Inflammatory macrophage (primary cell): ENCODE data around the gene TBL1XR1.
"Not testable (repeated sequence)": the region's sequence is repeated elsewhere in the genome, so short reads cannot be mapped to it uniquely, and the experiment has no call there.

ENCODE experiments used
- DNase-seq, 2 donors: peaks; one replicate each; pipeline ENCODE4 v3.0.0-alpha.2; 2020 to 2022

Gene TBL1XR1

DNA sequence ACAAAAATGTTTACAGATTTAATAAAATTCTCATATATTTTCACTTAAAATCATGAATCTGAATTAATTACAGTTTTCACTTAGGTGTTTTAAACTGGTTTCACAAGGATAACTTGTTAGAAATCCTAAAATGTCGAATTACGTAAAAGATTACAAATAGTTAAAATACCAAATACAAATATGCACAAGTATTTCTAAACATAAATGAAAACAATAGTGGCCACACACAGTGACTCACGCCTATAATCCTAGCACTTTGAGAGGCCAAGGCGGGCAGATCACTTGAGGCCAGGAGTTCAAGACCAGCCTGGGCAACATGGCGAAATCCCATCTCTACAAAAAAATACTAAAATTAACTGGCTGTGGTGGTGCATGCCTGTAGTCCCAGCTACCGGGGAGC lies 10.9 kb upstream of the TBL1XR1 start:
- DNase-seq = no peak

DNA sequence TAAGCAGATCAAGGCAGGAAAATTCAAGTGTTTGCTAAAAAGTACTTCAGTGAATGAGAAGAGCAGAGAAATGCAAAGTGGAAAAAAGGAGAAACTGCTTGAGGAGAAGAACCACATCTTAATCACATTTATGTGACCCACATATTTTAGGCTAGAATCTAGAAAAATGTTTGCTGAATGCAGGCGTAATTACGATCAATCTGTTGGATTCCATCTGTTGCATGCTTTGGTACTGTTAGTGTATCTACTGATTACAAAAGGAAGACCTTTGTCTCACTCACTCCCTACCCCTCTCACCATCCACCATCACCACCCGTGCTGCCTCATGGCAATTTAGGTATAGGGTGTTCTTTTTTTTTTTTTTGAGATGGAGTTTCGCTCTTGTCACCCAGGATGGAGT lies 9.7 kb upstream of the TBL1XR1 start:
- no peak for DNase-seq

DNA sequence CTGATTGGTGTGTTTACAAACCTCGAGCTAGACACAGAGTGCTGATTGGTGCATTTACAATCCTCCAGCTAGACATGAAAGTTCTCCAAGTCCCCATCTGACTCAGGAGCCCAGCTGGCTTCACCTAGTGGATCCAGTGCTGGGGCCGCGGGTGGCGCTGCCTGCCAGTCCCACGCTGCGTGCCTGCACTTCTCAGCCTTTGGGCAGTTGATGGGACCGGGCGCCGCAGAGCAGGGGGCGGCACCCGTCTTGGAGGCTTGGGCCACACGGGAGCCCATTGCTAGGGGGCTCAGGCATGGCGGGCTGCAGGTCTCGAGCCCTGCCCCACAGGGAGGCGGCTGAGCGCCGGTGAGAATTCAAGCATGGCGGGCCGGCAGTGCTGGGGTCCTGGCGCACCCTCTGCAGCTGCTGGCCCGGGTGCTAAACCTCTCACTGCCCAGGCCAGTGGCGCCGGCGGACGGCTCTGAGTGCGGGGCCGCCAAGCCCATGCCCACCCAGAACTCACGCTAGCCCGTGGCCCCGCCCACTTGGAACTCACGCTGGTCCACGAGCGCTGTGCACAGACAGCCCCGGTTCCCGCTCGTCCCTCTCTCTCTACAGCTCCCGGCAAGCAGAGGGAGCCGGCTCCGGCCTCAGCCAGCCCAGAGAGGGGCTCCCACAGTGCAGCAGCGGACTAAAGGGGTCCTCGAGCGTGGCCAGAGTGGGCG lies 6.6 kb upstream of the TBL1XR1 start:
- no peak for DNase-seq

DNA sequence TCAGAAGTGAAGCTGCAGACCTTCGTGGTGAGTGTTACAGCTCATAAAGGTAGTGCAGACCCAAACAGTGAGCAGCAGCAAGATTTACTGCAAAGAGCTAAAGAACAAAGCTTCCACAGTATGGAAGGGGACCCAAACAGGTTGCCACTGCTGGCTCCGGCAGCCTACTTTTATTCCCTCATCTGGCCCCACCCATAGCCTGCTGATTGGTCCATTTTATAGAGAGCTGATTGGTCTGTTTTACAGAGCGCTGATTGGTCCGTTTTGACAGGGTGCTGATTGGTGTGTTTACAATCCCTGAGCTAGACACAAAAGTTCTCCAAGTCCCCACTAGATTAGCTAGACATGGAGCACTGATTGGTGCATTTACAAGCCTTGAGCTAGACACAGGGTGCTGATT lies 5.7 kb upstream of the TBL1XR1 start:
- DNase-seq = not testable (repeated sequence)

DNA sequence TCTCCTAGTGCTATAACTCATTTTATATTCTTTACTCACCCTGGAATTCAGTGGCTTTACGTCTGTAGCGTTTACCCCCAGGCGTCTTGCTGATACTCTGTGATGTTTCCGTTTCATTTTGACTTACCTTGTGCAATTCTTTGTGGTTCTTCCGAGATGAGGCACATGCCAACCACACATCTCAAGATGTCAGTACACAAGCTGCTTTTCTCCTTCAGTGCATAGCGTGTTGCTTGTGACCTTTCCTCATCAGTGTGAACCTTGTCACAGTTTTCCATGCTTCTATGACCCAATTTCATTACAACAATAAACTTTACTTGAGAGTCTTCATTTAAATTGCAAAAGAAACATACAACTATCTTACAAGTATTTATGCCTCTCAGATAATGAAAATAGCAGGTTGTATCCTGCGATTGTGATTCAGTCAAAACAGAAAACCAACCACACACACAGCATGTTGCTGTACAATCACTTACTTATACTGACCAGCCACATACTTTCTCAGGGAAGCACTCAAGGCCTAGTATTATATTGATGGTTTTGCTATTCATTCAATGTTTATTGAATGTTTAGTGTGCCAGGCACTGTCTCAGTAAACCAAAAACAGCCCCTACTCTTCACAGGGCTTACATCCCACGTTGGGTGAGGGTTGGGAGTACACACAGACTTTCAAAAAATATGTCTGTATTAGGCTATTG lies 4.6 kb upstream of the TBL1XR1 start:
- peak; percentile 81 for DNase-seq

DNA sequence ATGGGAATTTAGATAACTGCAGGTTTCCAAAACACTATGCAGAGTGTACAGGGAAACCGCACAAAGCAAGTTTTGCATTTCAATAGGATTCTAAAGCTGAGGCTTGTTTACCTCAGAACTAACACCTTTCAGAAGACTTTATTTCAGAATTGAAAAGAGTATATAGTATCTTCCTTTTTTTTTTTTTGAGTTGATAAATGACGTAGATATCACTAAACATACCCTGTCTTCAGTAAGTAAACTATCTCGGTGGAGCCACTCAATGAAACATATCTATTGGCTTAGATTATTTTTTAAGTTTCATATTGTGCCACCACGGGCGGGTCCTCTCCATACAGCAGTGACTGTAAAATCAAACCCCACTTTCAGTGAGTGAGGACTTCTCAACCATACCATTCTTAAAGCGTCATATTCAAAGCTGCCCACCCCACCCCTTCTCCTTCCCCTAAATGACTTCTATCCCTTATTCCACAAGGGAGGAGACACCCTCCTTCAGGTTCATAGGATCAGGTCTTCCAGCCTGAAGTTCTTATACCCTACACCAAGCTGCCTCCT lies 2.0 kb upstream of the TBL1XR1 start:
- no peak for DNase-seq

DNA sequence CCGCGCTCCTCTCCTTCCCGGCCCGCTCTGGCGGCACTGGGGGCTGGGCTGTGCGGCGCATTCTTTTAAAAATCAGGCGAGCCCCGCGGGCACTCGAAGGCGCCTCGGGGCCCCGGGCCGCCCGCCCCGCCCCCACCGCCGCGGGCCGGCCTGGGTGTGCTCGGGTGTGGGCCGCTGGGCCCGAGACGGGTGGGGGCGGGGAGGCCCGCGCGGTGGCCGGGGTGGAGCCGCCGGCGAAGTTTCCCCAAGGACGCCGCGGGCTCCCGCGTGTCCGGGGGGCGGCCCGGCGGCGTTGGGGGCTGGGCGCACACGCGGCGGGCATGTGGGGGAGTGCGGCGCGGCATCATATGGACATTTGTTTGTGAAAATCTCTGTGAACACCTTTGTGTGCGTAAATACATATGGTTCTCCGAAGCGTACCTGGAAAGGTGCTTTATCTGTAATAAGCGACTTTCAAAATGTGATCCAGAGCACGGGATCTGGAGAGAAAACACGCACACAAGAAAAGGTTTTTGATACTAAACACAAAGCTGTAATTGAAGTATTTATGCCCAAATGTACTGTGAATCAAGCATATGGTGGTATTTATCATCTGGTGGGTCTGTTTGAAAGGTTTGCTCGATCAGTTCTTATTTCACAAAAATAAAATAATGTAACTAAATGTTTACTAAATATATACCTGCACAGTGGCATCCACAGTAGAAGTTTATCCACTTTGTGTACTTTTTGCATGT lies 612 bp upstream of the TBL1XR1 start:
- peak; percentile 52 to 64 for DNase-seq

DNA sequence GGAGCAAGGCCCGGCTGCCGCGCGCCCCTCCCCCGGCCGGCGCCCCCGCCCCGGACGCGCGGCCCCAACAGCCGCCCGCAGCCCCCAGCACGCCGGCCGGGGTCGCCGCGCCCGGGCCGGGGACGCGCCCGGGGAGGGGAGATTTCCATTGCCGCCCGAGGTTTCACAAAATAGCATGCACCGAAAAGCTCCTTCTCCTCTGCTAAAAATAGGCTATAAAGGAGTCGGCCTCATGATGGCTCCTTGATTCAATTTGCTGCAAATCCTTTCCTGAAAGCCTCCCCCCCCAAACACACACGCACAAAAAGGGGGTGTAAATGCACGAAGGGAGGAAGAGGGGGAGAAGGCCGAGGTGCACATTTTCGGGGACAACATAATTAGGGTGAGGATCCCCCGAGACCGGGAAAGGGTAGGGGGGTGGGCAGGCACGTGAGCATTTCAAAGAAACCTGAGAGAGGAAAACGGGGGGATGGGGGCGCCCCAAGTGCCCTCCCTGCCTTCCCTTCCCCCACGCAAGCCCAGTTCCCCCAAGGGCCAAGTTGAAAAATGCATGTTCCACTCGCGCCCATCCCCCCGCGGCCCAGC lies 734 bp downstream of the TBL1XR1 start:
- DNase-seq = peak; percentile 13 to 40

DNA sequence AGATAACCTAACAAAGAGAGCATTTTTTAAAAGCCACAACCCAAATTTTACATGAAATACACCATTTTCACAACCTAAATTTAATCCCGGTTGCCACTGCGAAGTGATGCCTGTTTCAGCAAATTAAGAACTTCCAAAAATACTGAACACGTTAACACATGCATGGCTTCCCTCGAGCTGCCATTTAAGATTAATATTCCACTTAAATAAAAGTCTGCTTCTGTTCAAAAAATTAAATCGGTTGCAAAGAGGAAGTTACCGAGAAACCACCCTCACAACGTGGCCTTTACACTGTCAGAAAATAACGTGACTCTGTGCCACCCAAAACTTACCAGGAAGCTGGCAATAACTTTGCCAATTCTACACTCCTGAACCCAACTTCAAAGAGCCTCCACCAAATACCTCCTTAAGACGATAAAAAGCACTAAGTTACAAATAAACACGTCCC lies 1.2 kb downstream of the TBL1XR1 start:
- peak; percentile 71 to 76 for DNase-seq

DNA sequence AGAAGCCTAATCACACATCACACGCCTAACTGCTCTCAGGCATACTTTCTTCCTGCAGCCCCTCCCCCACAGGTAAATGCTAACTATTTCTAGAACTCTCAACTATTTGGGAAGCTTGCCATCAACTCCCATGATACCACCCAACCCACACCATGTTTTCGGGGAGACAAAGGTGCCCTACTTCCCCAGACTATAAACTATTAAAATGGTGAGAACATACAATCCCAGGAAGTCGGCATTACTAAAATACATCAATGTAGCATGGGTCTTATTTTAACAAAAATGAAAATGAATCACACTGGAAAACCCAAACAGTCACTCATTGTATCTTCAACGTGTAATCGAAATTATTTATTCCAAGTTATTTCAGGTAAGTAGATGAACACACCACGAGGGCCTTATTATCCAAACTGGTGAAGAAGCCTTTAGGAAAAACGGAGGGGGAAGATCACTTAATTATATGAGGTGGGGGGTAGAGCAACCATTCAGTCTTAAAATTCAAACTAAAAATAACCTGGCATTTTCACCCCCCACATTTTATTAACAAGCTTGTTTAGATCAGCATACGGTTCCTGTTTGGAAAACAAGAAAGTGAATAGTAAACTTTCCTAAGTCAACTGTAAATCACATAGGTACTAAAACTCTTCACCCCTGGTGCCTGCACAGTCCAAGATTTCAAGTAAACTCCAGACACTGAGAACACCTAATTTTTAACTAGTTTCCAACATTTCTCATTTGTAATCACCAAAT lies 1.9 kb downstream of the TBL1XR1 start:
- peak; percentile 8 to 20 for DNase-seq

DNA sequence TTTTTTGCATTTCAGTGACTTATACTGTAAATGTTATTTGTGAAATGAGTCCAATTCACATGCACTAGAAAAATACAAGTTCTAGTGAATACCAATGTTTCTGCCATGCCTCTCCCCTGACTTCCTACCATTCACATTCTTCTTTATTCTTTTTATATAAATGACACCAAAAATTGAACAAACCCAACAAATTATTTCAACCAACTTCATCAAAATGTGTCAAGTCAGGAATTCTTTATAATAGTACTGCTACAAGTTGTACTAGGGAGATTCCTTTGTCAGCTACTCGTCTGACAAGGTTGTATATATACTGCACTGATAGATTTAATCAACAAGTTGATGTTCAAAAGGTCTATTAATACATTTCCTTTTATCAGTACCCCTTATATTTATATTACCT lies 3.0 kb downstream of the TBL1XR1 start:
- DNase-seq = no peak

DNA sequence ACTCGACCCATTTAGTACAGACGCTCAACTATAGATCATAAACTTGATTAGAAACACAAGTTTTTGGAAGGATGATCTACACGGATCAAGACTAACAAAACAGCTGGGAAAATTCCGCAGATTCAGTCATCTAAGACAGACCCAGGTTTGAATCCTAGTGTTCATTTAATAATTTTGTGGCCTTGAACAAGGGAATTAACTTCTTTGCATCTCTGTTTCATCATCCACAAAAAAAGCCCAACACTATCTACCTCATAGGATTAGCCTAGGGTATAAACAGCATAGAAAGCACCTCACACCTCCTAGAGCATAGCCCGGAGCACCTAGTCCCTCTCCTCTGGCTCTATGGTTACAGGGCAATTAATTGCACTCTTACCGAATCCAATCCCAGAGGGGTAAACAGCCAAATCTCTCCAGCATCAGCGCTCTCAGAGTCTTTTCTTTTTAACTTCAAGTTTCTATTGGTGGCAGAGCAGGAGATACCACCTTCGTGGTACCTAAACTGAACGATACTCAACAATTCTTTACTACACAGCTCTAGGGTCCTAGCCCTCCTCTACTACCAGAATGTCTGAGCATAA lies 3.5 kb downstream of the TBL1XR1 start:
- DNase-seq = no peak

DNA sequence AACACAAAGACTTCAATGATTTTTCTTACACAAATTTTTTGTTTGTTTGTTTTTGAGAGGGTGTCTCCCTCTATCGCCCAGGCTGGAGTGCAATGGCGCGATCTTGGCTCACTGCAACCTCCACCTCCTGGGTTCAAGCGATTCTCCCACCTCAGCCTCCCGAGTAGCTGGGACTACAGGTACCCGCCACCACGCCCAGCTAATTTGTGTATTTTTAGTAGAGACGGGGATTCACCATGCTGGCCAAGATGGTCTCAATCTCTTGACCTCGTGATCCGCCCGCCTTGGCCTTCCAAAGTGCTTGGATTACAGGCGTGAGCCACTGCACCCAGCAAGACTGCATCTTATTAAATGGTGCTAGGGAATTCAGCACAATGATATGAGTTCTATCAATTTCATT lies 4.0 kb downstream of the TBL1XR1 start:
- DNase-seq = not testable (repeated sequence)

DNA sequence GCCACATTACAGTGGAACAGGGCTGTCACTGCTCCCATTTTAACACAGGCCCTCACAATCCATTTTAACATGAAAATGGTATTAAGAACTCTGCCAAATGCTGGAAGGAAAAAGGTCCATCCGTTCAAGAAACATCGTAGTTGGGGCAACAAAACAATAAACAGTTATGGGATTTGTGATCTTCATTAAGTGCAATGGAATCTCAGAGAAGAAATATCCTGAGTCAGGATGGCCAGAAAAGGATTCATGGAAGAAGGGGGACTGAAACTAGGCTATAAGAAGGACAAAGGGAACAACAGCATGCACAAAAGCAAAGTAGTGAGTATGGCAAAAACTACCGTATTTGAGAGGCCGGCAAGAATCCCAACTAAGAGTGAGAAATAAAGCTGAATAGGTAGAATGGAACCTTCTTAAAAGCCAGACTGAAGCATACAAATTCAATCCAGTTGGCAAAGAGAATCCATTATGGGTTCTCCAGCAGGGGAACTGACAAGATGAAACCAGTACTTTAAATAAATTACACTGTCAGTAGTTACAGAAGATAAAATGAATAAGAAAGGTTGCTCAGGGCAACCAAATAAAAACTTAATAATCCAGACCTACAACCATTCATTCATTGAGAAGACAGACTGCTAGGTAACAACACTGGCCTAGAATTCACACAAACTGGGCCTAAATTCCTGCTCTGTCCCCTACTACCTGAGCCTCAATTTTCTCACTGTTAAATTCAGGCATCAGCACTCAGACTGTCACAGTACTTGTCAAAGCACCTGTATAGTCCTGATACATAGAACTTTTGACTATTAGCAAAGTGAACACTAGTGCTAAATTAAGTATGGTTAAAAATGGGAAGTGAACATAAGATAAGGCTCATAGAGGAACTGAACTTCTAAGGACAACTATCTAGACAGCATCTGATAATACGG lies 6.3 kb downstream of the TBL1XR1 start:
- peak in 1 of 2 donors; percentile 22 for DNase-seq

DNA sequence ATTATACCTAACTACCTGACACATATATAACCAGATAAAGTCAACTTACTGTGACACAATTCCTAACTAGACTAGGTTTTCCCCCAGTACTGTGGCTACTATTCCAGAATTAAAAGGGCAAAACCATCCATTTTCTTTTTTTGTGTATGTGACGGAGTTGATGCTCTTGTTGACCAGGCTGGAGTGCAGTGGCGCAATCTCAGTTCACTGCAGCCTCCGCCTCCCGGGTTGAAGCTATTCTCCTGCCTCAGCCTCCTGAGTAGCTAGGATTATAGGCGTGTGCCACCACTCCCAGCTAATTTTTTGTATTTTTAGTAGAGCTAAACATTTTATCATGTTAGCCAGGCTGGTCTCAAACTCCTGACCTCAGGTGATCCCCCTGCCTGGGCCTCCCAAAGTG lies 7.1 kb downstream of the TBL1XR1 start:
- DNase-seq = not testable (repeated sequence)

DNA sequence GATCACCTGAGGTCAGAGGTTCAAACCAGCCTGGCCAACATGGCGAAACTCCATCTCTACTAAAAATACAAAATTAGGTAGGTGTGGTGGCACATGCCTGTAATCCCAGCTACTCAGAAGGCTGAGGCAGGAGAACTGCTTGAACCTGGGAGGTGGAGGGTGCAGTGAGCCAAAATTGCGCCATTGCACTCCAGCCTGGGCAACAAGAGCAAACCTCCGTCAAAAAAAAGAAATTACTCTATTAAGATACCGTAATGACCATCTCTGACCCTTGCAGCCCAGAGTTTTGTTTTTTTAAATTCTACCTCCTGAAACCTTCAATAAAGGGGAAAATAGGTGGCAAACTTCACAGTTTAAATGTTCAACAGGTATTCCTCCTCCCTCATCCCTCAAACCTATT lies 9.0 kb downstream of the TBL1XR1 start:
- DNase-seq = not testable (repeated sequence)

DNA sequence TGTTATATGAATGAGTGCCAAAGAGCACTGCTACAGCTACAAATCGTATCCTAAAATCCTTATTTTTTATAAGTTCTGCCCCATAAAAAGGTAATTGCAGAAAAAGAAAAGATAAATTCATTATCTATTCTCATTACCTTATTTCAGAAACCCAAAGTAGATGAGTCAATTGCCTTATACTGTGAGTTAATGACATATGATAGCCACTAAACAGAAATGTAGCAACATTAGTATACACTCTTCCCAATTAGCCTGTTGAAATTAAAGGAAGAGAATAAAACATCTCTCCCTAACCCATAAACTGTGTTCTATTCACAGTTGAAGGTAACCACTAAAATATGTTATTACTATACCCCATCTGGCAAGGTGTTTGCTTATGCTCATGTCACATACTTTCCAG lies 11.0 kb downstream of the TBL1XR1 start:
- DNase-seq = no peak

DNA sequence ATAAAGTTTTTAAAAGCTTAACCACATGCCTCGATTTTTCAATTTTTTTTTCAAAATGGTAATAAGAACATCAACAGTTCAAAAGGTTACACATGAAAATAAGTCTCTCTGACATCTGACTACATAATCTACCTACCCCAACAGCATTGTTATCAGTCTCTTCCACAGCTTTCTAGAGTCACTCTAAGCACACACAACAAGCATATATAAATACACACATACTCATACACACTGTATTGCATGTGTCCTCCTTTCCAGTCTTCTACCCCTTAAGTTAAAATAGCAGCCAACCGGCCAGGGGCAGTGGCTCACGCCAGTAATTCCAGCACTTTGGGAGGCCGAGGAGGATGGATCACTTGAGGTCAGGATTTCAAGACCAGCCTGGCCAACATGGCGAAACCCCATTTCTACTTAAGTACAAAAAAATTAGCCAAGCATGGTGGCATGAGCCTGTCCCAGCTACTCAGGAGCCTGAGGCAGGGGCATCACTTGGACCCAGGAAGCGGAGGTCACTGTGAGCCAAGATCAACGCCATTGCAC lies 12.2 kb downstream of the TBL1XR1 start:
- no peak for DNase-seq

DNA sequence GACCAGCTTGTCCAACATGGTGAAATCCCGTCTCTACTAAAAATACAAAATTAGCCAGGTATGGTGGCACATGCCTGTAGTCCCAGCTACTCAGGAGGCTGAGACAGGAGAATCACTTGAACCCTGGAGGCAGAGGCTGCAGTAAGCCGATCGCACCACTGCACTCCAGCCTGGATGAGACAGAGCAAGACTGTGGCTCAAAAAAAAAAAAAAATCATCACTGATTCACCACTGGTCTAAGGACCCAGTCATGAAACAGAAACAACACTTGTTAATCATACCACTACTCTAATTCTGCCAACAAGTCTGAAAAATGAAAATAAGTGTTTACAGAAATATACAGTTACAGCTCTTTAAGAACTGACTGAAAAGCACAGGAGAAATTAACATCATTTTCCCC lies 12.7 kb downstream of the TBL1XR1 start:
- DNase-seq = not testable (repeated sequence)

DNA sequence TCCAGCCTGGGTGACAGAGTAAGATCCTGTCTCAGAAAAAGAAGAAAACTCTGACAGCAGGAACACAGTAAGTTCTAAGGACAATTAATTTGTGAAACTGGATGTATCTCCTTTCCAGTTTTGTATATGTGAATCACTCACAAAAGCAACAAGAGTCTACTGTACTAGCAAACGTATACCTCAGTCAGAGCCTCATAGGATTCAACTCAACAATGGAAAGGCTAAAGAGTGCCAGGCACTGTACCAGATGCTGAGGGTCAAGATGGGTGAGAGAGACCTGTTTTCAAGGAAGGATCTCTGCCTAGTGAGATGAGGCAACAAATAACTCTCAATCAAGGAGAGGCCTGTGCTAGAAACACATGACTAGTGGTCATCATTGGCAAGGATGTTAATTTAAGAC lies 14.9 kb downstream of the TBL1XR1 start:
- DNase-seq = no peak
